H9 (cell line): ENCODE measurements around the gene CEMIP2. TPM values are rescaled to one million over a fixed set of nuclear protein-coding genes. Genes with fewer than 3 reads are reported as not detected.

ENCODE experiments used
- DNase-seq: peaks from one replicate; pipeline ENCODE4 v3.0.0-alpha.2; 2017
- H2AFZ ChIP-seq: one replicate; pipeline ENCODE4 v1.6.1; 2013; ENCODE audit warnings: mild to moderate bottlenecking, low read length, control low read depth, moderate library complexity
- H2AK5ac ChIP-seq: 2 replicates; pipeline ENCODE4 v1.6.1; 2013; ENCODE audit warnings: low read length, control low read depth, mixed read lengths; ENCODE audit not compliant: insufficient read length
- H2BK120ac ChIP-seq: one replicate; pipeline ENCODE4 v1.6.1; 2013; ENCODE audit warnings: low read depth, mild to moderate bottlenecking, low read length, control low read depth, inconsistent platforms; ENCODE audit not compliant: poor library complexity, severe bottlenecking
- H2BK12ac ChIP-seq: 2 replicates; pipeline ENCODE4 v1.6.1; 2013; ENCODE audit warnings: low read length, control low read depth, mixed read lengths, low read depth; ENCODE audit not compliant: insufficient read length
- H2BK15ac ChIP-seq: 2 replicates; pipeline ENCODE4 v1.6.1; 2013; ENCODE audit warnings: low read depth, low read length, control low read depth
- H2BK20ac ChIP-seq: one replicate; pipeline ENCODE4 v1.6.1; 2013; ENCODE audit warnings: low read depth, mild to moderate bottlenecking, low read length, control low read depth, inconsistent platforms; ENCODE audit not compliant: poor library complexity, severe bottlenecking
- H2BK5ac ChIP-seq: 2 replicates; pipeline ENCODE4 v1.6.1; 2013; ENCODE audit warnings: low read length, control low read depth, mixed read lengths; ENCODE audit not compliant: insufficient read length
- H3K14ac ChIP-seq: 2 replicates; pipeline ENCODE4 v1.6.1; 2013; ENCODE audit warnings: low read length, control low read depth; ENCODE audit not compliant: insufficient read depth
- H3K18ac ChIP-seq: 2 replicates; pipeline ENCODE4 v1.6.1; 2013; ENCODE audit warnings: low read depth, mild to moderate bottlenecking, mixed read lengths, low read length, control low read depth; ENCODE audit not compliant: insufficient read length
- H3K23ac ChIP-seq: 2 replicates; pipeline ENCODE4 v1.6.1; 2013; ENCODE audit warnings: low read length, control low read depth, mixed read lengths, low read depth; ENCODE audit not compliant: insufficient read length
- H3K23me2 ChIP-seq: 2 replicates; pipeline ENCODE4 v1.6.1; 2013; ENCODE audit warnings: low read depth, mild to moderate bottlenecking, mixed read lengths, low read length, control low read depth; ENCODE audit not compliant: insufficient read length, poor library complexity, severe bottlenecking
- H3K27ac ChIP-seq: 2 replicates; pipeline ENCODE4 v1.5.1; 2013; ENCODE audit warnings: low read length, control low read depth, mixed read lengths, low read depth; ENCODE audit not compliant: insufficient read length
- H3K27me3 ChIP-seq: 2 replicates; pipeline ENCODE4 v1.6.1; 2013; ENCODE audit warnings: low read length, control low read depth, inconsistent platforms; ENCODE audit not compliant: insufficient read depth
- H3K4ac ChIP-seq: 2 replicates; pipeline ENCODE4 v1.6.1; 2013; ENCODE audit warnings: low read depth, mild to moderate bottlenecking, control low read depth, inconsistent platforms, low read length, moderate library complexity
- H3K4me1 ChIP-seq: 2 replicates; pipeline ENCODE4 v1.6.1; 2013; ENCODE audit warnings: low read length, control low read depth, inconsistent platforms; ENCODE audit not compliant: insufficient read depth
- H3K4me2 ChIP-seq: 2 replicates; pipeline ENCODE4 v1.6.1; 2013; ENCODE audit warnings: low read length, control low read depth, mixed read lengths; ENCODE audit not compliant: insufficient read length, insufficient read depth
- H3K56ac ChIP-seq: 2 replicates; pipeline ENCODE4 v1.6.1; 2013; ENCODE audit warnings: low read depth, mild to moderate bottlenecking, mixed read lengths, low read length, control low read depth; ENCODE audit not compliant: insufficient read length
- H3K79me1 ChIP-seq: 2 replicates; pipeline ENCODE4 v1.6.1; 2013; ENCODE audit warnings: low read depth, mild to moderate bottlenecking, moderate library complexity, low read length, control low read depth, inconsistent platforms; ENCODE audit not compliant: insufficient read depth, poor library complexity, severe bottlenecking
- H3K79me2 ChIP-seq: 2 replicates; pipeline ENCODE4 v1.6.1; 2013; ENCODE audit warnings: low read length, control low read depth, inconsistent platforms; ENCODE audit not compliant: insufficient read depth
- H3K9ac ChIP-seq: 2 replicates; pipeline ENCODE4 v1.6.1; 2013; ENCODE audit warnings: low read length, control low read depth, mixed read lengths; ENCODE audit not compliant: insufficient read length; ENCODE audit errors: extremely low read depth
- H3K9me3 ChIP-seq: one replicate; pipeline ENCODE4 v1.6.1; 2013; ENCODE audit warnings: low read depth, low read length, inconsistent platforms; ENCODE audit not compliant: control insufficient read depth
- H3T11ph ChIP-seq: one replicate; pipeline ENCODE4 v1.6.1; 2013; ENCODE audit warnings: mild to moderate bottlenecking, low read length, control low read depth, inconsistent platforms
- H4K20me1 ChIP-seq: one replicate; pipeline ENCODE4 v1.6.1; 2013; ENCODE audit not compliant: control insufficient read depth, insufficient read length, insufficient read depth
- H4K5ac ChIP-seq: 2 replicates; pipeline ENCODE4 v1.6.1; 2013; ENCODE audit warnings: low read depth, mild to moderate bottlenecking, mixed read lengths, low read length, control low read depth; ENCODE audit not compliant: insufficient read length
- H4K8ac ChIP-seq: replicated peaks from 2 replicates; pipeline ENCODE4 v1.6.1; 2013; ENCODE audit warnings: low read length, control low read depth, mixed read lengths, low read depth; ENCODE audit not compliant: insufficient read length
- H4K91ac ChIP-seq: 2 replicates; pipeline ENCODE4 v1.6.1; 2013; ENCODE audit warnings: low read depth, mild to moderate bottlenecking, moderate library complexity, mixed read lengths, low read length, control low read depth; ENCODE audit not compliant: insufficient read length
- H3K27ac Mint-ChIP-seq, 3 experiments: 2 replicates in 2 of 3; 3 replicates in 1 of 3; pipeline ENCODE4 v1.8.0; 2020 to 2021; ENCODE audit warnings: mixed read lengths in 3 of 3, mild to moderate bottlenecking in 1 of 3, moderate library complexity in 1 of 3
- H3K27me3 Mint-ChIP-seq: 2 replicates; pipeline ENCODE4 v1.8.0; 2021; ENCODE audit warnings: low read depth, mild to moderate bottlenecking, moderate library complexity, mixed read lengths
- H3K36me3 Mint-ChIP-seq, 3 experiments: 2 replicates in 2 of 3; 3 replicates in 1 of 3; pipeline ENCODE4 v1.8.0; 2020 to 2021; ENCODE audit warnings: low read depth in 3 of 3, mixed read lengths in 3 of 3; ENCODE audit not compliant: insufficient read depth in 1 of 3
- H3K4me1 Mint-ChIP-seq, 2 experiments: 2 replicates each; pipeline ENCODE4 v1.8.0; 2020; ENCODE audit warnings: mixed read lengths in 2 of 2
- H3K4me3 Mint-ChIP-seq, 2 experiments: 2 replicates in 1 of 2; 3 replicates in 1 of 2; pipeline ENCODE4 v1.8.0; 2020 to 2021; ENCODE audit warnings: mild to moderate bottlenecking in 2 of 2, mixed read lengths in 2 of 2, moderate library complexity in 1 of 2
- H3K9me3 Mint-ChIP-seq, 2 experiments: 2 replicates in 1 of 2; 3 replicates in 1 of 2; pipeline ENCODE4 v1.8.0; 2020; ENCODE audit warnings: mild to moderate bottlenecking in 2 of 2, mixed read lengths in 2 of 2, moderate library complexity in 1 of 2
- WGBS: extraction: QIAGEN DNeasy Blood & Tissue Kit; methylation state at CpG from one replicate; pipeline ENCODE4 v1.1.7; 2013; ENCODE audit warnings: missing lambda C conversion rate, low lambda C conversion rate, mixed read lengths; ENCODE audit not compliant: insufficient read length; ENCODE audit errors: extremely low coverage; 5-methylcytosine and 5-hydroxymethylcytosine counted together
- total RNA-seq: library from RNA; stranded (reverse); gene quantifications from 2 replicates; pipeline ENCODE4 v1.2.1, GENCODE V29; 2021
- TF ChIP-seq, protein P1 (sequence below): fragments of 200-600 bp; sonication (generic); conservative IDR thresholded peaks from 3 replicates; pipeline ENCODE4 v1.8.0; 2021; ENCODE audit warnings: antibody characterized with exemption, mild to moderate bottlenecking

CEMIP2 gene
- total RNA-seq, 1 experiment from 2014 or later, result 77.2 TPM

DNA sequence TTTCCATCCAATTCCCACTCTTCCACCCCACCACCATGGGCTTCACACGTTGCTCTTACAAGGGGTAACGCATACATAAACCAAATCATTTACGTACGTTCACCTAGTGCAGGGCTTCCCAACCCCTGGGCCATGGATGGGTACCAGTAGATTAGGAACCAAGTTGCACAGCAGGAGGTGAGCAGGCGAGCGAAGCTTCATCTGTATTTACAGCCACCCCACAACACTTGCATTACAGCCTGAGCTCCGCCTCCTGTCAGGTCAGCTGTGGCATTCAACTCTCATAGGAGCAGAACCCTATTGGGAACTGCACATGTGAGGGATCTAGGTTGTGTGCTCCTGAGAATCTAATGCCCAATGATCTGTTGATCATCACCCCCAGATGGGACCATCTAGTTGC is 82.3 kb downstream of the CEMIP2 start:
- Histone ChIP-seq H3K4me2 (no peak overlapping the region), H4K5ac (no peak overlapping the region), H3K18ac (no peak overlapping the region), H2AFZ (no peak overlapping the region), H2AK5ac (no peak overlapping the region), H4K91ac (no peak overlapping the region), H2BK120ac (no peak overlapping the region), H4K20me1 (no peaks in the 10 kb centered on the region), H2BK12ac (no peak overlapping the region), H4K8ac (no peak overlapping the region), H3K56ac (no peak overlapping the region), H2BK5ac (no peak overlapping the region), H3K9me3 (no peaks in the 10 kb centered on the region), H2BK15ac (no peak overlapping the region), H3K79me1 (no peaks in the 10 kb centered on the region), H3T11ph (no peak overlapping the region), H3K4ac (no peak overlapping the region), H3K4me1 (no peaks in the 10 kb centered on the region; the same call in 1 of the 2 replicates), H2BK20ac (no peak overlapping the region), H3K23me2 (no peaks in the 10 kb centered on the region), H3K9ac (no peak overlapping the region), H3K27ac (no peak overlapping the region), H3K27me3 (no peaks in the 10 kb centered on the region), H3K14ac (no peak overlapping the region), H3K23ac (no peak overlapping the region), H3K79me2 (no peaks in the 10 kb centered on the region)
- Mint-ChIP-seq H3K27me3 (no peaks in the 10 kb centered on the region), H3K36me3 (peaks cover 34 to 66% (median 57%) of the 10 kb centered on the region in 3 experiments), H3K27ac (peak overlapping the region in 2 of 3 experiments; percentile 46 to 92; a peak in 2 of 7 replicates), H3K9me3 (no peaks in the 10 kb centered on the region), H3K4me3 (no peak overlapping the region), H3K4me1 (peaks cover 26 to 27% of the 10 kb centered on the region in 2 experiments)
- no peak for DNase-seq
- TF ChIP-seq, protein P1, sequence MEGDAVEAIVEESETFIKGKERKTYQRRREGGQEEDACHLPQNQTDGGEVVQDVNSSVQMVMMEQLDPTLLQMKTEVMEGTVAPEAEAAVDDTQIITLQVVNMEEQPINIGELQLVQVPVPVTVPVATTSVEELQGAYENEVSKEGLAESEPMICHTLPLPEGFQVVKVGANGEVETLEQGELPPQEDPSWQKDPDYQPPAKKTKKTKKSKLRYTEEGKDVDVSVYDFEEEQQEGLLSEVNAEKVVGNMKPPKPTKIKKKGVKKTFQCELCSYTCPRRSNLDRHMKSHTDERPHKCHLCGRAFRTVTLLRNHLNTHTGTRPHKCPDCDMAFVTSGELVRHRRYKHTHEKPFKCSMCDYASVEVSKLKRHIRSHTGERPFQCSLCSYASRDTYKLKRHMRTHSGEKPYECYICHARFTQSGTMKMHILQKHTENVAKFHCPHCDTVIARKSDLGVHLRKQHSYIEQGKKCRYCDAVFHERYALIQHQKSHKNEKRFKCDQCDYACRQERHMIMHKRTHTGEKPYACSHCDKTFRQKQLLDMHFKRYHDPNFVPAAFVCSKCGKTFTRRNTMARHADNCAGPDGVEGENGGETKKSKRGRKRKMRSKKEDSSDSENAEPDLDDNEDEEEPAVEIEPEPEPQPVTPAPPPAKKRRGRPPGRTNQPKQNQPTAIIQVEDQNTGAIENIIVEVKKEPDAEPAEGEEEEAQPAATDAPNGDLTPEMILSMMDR, result no peak
- no CpG with 5 or more reads among the region's 7 CpGs for WGBS
